Retinal pigment epithelial cell (primary cell): ENCODE measurements around the gene RAPGEF1.
"Not testable (repeated sequence)": the region's sequence is repeated elsewhere in the genome, so short reads cannot be mapped to it uniquely, and the experiment has no call there.

Experiments used
- DNase-seq: peaks from one replicate; pipeline ENCODE4 v3.0.0-alpha.2; 2010; ENCODE audit warnings: low read depth
- H3K4me3 ChIP-seq: 2 replicates; pipeline ENCODE4 v1.5.1; 2011; ENCODE audit warnings: mild to moderate bottlenecking, low read length, control low read depth, moderate library complexity
- TF ChIP-seq, protein P1 (sequence below): conservative IDR thresholded peaks from 2 replicates; pipeline ENCODE4 v1.5.1; 2011; ENCODE audit warnings: low read depth, low read length, control low read depth, inconsistent platforms

Gene RAPGEF1

DNA sequence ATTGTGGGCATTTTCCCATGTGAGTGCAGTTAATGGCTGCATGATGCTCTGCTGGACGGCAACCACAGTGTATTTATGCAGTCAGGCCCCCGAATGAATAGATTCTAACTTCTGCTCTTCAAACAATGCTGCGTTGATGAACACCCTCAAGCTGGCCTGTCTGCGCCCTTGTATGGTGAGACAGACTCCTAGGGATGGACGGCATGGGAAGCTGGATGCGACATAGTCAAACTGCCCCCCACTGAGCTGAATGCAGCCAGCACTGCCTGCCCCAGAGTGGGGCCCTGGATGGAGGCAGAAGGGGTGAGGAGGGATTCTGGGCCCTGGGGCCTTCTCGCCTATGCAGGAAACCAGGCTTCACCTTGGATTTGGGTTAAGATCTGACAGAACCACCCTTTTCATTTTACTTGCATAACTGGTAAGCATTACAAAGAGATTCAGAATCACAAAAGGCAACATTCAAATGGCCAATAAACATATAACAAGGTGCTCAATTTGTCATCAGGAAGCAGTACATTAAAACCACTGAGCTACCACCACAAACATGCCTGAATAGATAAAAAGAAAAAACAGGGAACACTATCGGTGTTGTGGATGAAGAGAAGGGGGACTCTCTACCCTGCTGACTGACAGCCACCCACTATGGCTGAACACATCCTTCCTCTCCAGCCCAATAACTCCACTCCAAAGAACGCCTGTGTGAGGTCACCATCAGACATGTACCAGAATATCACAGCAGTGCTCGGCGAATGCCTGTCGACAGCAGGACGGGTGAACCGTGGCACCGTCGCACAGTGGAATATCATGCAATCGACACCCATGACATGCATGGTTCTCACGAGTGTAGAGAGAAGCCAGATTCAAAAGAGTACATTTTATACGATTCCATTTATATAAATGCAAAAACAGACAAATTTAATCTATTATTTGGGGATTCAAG, 79.1 kb downstream of the RAPGEF1 start:
- TF ChIP-seq, protein P1, sequence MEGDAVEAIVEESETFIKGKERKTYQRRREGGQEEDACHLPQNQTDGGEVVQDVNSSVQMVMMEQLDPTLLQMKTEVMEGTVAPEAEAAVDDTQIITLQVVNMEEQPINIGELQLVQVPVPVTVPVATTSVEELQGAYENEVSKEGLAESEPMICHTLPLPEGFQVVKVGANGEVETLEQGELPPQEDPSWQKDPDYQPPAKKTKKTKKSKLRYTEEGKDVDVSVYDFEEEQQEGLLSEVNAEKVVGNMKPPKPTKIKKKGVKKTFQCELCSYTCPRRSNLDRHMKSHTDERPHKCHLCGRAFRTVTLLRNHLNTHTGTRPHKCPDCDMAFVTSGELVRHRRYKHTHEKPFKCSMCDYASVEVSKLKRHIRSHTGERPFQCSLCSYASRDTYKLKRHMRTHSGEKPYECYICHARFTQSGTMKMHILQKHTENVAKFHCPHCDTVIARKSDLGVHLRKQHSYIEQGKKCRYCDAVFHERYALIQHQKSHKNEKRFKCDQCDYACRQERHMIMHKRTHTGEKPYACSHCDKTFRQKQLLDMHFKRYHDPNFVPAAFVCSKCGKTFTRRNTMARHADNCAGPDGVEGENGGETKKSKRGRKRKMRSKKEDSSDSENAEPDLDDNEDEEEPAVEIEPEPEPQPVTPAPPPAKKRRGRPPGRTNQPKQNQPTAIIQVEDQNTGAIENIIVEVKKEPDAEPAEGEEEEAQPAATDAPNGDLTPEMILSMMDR = no peak
- H3K4me3 ChIP-seq = no peak overlapping the region
- no peak for DNase-seq

DNA sequence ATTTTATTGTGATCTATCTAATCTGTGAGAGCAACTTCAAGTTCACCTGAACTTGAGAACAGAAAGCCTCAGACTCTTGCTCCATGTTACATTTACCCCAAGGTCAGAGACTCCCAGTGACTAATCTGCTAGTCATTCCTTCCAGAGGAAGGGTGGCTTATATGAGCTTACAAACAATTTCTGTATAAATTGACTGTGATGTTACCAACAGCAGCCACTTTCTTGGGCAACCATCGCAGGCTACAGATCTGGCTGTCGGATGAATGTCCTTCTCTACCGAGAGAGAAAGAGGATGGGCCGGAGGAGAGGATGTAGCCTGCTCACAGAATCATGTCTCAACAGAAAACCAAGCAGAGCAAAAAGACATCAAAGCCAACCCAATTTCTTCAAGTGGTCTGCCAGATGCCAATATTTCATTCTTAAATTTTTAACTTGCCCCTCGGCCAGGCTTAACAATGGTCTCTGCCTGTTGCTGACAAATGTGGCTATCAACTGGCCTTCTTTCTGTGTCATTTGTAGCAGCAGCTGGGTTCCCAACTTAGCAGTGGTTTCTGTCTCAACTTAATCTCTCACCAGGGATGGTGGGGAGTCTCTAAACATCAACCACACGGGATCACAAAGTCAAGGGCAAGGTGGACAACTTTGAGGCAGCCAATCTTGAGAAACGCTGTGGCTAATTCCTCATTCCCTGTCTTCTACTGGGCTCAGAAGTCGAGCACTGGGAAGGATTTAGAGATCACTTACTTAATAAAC, 81.3 kb downstream of the RAPGEF1 start:
- TF ChIP-seq, protein P1 = no peak
- peak; percentile 80 for DNase-seq
- H3K4me3 ChIP-seq = no peak overlapping the region

DNA sequence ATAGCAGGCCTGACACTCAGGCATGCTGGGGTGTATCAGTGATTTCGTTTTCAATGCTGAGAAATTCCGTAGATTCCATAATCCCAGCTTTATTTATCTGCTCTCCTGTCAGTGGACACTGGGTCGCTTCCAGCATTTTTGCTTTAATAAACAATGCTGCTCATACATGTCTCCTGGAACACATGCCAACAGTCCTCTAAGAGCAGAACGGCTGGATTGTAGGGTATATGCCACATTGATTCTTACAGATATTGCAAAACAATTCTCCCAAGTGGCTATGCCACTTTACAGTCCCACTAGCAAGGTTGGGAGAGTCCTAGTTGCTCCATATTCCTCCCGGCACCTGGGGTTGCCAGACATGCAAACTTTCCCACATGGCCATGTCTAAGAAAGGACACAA, 81.9 kb downstream of the RAPGEF1 start:
- TF ChIP-seq, protein P1 = no peak
- DNase-seq = no peak
- H3K4me3 ChIP-seq = no peak overlapping the region

GRCh38 chr9:131657456-131657855, 82.4 kb downstream of the RAPGEF1 start:
- DNase-seq = no peak
- TF ChIP-seq, protein P1 = no peak
- no peak overlapping the region for H3K4me3 ChIP-seq

DNA sequence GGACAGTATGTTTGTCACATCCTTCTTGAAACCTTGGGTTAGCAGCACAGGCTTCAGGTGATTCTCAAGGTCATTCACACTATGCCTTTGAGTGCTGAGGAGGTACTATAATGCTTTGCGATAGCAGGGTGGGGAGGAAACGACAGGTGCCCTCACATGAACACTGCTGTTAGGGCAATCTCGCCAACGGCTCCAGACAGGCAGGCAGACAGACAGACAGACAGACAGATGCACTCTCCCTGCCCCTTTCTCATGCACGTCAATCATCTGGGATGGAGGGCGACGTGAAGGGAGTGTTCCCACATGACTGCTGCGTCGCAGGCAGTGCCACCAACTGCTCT, 82.9 kb downstream of the RAPGEF1 start:
- DNase-seq = no peak
- H3K4me3 ChIP-seq = no peak overlapping the region
- TF ChIP-seq, protein P1 = no peak

GRCh38 chr9:131656356-131657036, 83.4 kb downstream of the RAPGEF1 start:
- TF ChIP-seq, protein P1 = no peak
- H3K4me3 ChIP-seq = no peak overlapping the region
- no peak for DNase-seq

DNA sequence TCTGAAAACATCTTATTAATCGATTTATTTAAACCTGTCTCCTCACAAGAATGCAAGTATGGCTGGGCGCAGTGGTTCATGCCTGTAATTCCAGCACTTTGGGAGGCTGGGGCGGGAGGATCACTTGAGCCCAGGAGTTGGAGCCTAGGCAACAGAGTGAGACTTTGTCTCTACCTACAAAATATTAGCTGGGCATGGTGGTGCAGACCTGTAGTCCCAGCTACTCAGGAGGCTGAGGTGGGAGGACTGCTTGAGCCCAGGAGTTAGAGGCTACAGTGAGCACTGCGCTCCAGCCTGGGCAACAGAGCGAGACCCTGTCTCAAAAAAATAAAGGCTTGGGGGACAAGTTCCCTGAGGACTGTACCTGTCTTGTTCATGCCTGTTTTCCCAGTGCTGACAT, 85.5 kb downstream of the RAPGEF1 start:
- not testable (repeated sequence) for DNase-seq, H3K4me3 ChIP-seq
